ENCODE results near the gene MAP1S.

DNA sequence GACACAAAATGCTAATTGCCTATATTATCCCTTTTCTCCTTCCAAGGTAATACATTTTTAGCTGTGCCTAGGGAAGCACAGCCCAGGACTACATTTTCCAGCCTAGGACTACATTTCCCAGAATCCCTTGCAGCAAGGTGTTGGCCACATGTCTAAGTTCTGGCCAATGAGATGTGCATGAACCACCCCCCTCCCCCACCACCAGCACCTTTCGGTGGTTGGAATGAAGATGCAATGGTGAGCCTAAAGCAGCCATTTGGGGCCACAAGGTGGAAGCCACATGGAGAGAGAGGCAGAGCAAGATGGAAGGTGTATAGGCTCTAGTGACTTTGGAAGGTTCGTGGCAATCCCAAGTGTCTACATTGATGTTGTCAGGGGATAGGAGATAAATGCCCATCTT, 47.4 kb upstream of the MAP1S start:
- TF ChIP-seq CTCF (IDR thresholded peaks at IDR 0.05) = no peak
- TF ChIP-seq EP300 (IDR thresholded peaks at IDR 0.05) = no peak
- no peak for TF ChIP-seq POLR2A (IDR thresholded peaks at IDR 0.05)
